HFF-Myc (cell line): Measurements from ENCODE around the gene DPYSL3.

ENCODE experiments used
- DNase-seq: peaks from one replicate; pipeline ENCODE4 v3.0.0-alpha.2; 2011; ENCODE audit warnings: low read depth; ENCODE audit errors: extremely low read depth
- H3K4me3 ChIP-seq: replicated peaks from 2 replicates; pipeline ENCODE4 v1.5.1; 2011; ENCODE audit warnings: low read depth, mild to moderate bottlenecking, control low read depth, low read length
- CTCF ChIP-seq: IDR thresholded peaks from 2 replicates; pipeline ENCODE4 v1.5.1; 2012; ENCODE audit warnings: mild to moderate bottlenecking, low read depth, low read length, control low read depth; ENCODE audit errors: missing control alignments

The DPYSL3 gene

GRCh38 chr5:147341345-147341744 is 168.5 kb downstream of the DPYSL3 start:
- no peak for TF ChIP-seq CTCF
- DNase-seq = no peak
- no peak overlapping the region for H3K4me3 ChIP-seq

- no peak for DNase-seq
- no peak overlapping the region for H3K4me3 ChIP-seq
- TF ChIP-seq CTCF = no peak
Measured at GRCh38 chr5:147340941-147341340, 168.9 kb downstream of the DPYSL3 start.
